ENCODE results near the gene COL24A1. TPM values are rescaled to one million over a fixed set of nuclear protein-coding genes. Genes with fewer than 3 reads are reported as not detected.
"Not testable (repeated sequence)": the region's sequence is repeated elsewhere in the genome, so short reads cannot be mapped to it uniquely, and the experiment has no call there.

COL24A1 gene
- total RNA-seq, 2 donors from 2014 or later: 0.12 to 0.34 TPM

DNA sequence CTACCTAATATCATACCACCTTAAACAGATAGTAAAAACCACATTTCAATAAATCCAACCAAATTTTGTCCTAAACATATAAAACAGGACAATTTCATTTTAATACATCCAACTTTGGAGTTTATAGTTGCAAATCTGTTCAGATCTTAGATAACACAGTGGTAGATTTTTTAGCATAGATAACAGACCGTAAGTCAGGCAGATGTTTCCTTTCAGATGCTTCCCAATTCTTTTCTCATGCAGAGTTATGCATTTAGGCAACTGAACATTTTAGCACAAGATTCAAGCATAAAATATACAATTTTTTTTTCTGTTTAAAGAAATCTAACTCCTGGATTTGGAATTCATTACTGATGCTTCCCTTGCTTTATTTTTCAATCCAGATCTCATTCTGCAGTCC is 291.8 kb downstream of the COL24A1 start:
- Mint-ChIP-seq H3K27ac (no peak overlapping the region), H3K36me3 (ENCODE audit: insufficient read depth in 2 of 2) (no peaks in the 10 kb centered on the region), H3K4me3 (no peak overlapping the region)

GRCh38 chr1:85863639-85864038 is 292.9 kb downstream of the COL24A1 start:
- not testable (repeated sequence) for H3K4me1 Mint-ChIP-seq (ENCODE audit: low read depth); ATAC-seq (replicated peaks in 1 of 2); H3K27me3 Mint-ChIP-seq (ENCODE audit: low read depth); H3K27ac Mint-ChIP-seq; H3K9me3 Mint-ChIP-seq; H3K4me3 Mint-ChIP-seq; DNase-seq; H3K36me3 Mint-ChIP-seq (ENCODE audit: insufficient read depth in 2 of 2)

More for the DNA sequence above, 291.8 kb downstream of the COL24A1 start:
- H3K27me3 Mint-ChIP-seq (ENCODE audit: low read depth): no peaks in the 10 kb centered on the region
- no peak for DNase-seq
- peaks cover 0 to 3% of the 10 kb centered on the region in 2 donors for H3K9me3 Mint-ChIP-seq
- H3K4me1 Mint-ChIP-seq (ENCODE audit: low read depth): no peaks in the 10 kb centered on the region
- no peak for ATAC-seq (replicated peaks in 1 of 2)

GRCh38 chr1:85862456-85862855 is 294.1 kb downstream of the COL24A1 start:
- Mint-ChIP-seq H3K36me3 (ENCODE audit: insufficient read depth in 2 of 2) (no peaks in the 10 kb centered on the region), H3K4me3 (no peak overlapping the region), H3K4me1 (ENCODE audit: low read depth) (no peaks in the 10 kb centered on the region), H3K27ac (no peak overlapping the region), H3K27me3 (ENCODE audit: low read depth) (no peaks in the 10 kb centered on the region), H3K9me3 (peaks cover 0 to 5% of the 10 kb centered on the region in 2 donors)
- ATAC-seq (replicated peaks in 1 of 2) (no peak), DNase-seq (no peak)

GRCh38 chr1:85857991-85858390 is 298.6 kb downstream of the COL24A1 start:
- no peak for ATAC-seq (replicated peaks in 1 of 2)
- Mint-ChIP-seq H3K4me1 (ENCODE audit: low read depth) (no peaks in the 10 kb centered on the region), H3K36me3 (ENCODE audit: insufficient read depth in 2 of 2) (no peaks in the 10 kb centered on the region), H3K9me3 (peaks cover 0 to 5% of the 10 kb centered on the region in 2 donors), H3K4me3 (no peak overlapping the region), H3K27me3 (ENCODE audit: low read depth) (peaks cover 14% of the 10 kb centered on the region), H3K27ac (no peak overlapping the region)
- DNase-seq: no peak

- Mint-ChIP-seq H3K4me3 (no peak overlapping the region), H3K27ac (no peak overlapping the region), H3K4me1 (ENCODE audit: low read depth) (no peaks in the 10 kb centered on the region), H3K9me3 (no peaks in the 10 kb centered on the region), H3K27me3 (ENCODE audit: low read depth) (no peaks in the 10 kb centered on the region), H3K36me3 (ENCODE audit: insufficient read depth in 2 of 2) (no peaks in the 10 kb centered on the region)
- ATAC-seq (replicated peaks in 1 of 2): no peak
- DNase-seq: no peak
Observed at GRCh38 chr1:85850238-85850637, 306.3 kb downstream of the COL24A1 start.

DNA sequence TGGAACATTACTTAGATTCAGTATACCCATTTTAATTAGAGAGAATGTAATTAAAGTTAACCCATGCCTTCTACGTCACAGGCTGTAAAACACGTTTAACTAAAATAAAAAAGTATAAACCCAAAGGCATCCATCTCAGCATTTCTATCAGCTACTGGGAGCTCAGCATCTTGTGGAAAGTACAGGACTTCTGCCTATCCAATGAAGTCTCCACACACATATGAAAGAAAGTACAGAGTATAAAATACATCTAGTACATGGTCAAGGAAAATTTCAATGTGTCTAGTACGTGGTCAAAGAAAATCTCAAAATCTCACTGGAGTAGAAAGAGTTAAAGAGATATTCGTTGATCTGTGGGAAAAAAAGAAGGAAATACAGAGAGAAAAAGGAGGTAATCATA is 306.9 kb downstream of the COL24A1 start:
- H3K36me3 Mint-ChIP-seq (ENCODE audit: insufficient read depth in 2 of 2): no peaks in the 10 kb centered on the region
- no peak overlapping the region for H3K4me3 Mint-ChIP-seq
- H3K4me1 Mint-ChIP-seq (ENCODE audit: low read depth): no peaks in the 10 kb centered on the region
- ATAC-seq (replicated peaks in 1 of 2) (no peak), DNase-seq (no peak)
- H3K9me3 Mint-ChIP-seq: no peaks in the 10 kb centered on the region
- no peaks in the 10 kb centered on the region for H3K27me3 Mint-ChIP-seq (ENCODE audit: low read depth)
- H3K27ac Mint-ChIP-seq: no peak overlapping the region

DNA sequence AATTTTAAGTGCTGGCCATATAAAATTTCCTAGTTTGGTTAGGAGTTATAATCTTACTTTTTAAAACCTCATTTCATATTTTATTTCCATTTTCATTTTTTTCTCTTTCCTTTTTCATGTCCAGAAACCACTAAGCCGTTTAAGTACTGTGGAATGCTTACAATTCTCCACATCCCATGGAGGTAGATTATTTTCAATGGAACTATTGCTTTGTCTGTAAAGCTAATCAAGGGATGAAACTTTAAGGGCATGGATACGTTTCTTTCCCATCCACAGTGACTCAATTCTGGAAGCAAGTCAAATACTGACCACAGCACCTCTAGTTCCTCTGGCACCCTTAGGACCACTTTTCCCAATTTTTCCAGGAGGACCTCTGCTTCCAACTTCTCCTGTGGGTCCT is 309.2 kb downstream of the COL24A1 start:
- H3K27ac Mint-ChIP-seq: no peak overlapping the region
- H3K9me3 Mint-ChIP-seq: no peaks in the 10 kb centered on the region
- H3K4me1 Mint-ChIP-seq (ENCODE audit: low read depth): no peaks in the 10 kb centered on the region
- no peak for DNase-seq
- no peaks in the 10 kb centered on the region for H3K27me3 Mint-ChIP-seq (ENCODE audit: low read depth)
- H3K36me3 Mint-ChIP-seq (ENCODE audit: insufficient read depth in 2 of 2): no peaks in the 10 kb centered on the region
- ATAC-seq (replicated peaks in 1 of 2): no peak
- H3K4me3 Mint-ChIP-seq: no peak overlapping the region

GRCh38 chr1:85846706-85847105 is 309.9 kb downstream of the COL24A1 start:
- no peak for ATAC-seq (replicated peaks in 1 of 2)

DNA sequence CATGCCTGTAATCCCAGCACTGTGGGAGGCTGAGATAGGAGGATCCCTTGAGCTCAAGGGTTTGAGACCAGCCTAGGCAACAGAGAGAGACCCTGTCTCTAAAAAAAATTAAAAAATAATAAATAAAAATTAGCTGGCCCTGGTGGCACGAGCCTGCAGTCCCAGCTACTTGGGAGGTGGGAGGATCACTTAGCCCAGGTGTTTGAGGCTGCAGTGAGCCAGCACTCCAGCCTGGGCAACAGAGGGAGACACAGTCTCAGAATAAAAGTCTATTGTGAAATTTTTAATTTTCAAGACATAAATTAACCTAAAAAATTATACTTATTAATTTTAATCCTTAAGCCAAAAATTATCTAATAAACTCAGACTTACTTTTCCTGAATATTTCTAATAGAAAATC is 317.1 kb downstream of the COL24A1 start:
- H3K27ac Mint-ChIP-seq: no peak overlapping the region
- no peaks in the 10 kb centered on the region for H3K4me1 Mint-ChIP-seq (ENCODE audit: low read depth)
- H3K9me3 Mint-ChIP-seq: no peaks in the 10 kb centered on the region
- ATAC-seq (replicated peaks in 1 of 2) (no peak), DNase-seq (no peak)
- H3K27me3 Mint-ChIP-seq (ENCODE audit: low read depth): no peaks in the 10 kb centered on the region
- H3K36me3 Mint-ChIP-seq (ENCODE audit: insufficient read depth in 2 of 2): no peaks in the 10 kb centered on the region
- H3K4me3 Mint-ChIP-seq: no peak overlapping the region

More at GRCh38 chr1:85846706-85847105, 309.9 kb downstream of the COL24A1 start:
- Mint-ChIP-seq H3K36me3 (ENCODE audit: insufficient read depth in 2 of 2) (no peaks in the 10 kb centered on the region), H3K27me3 (ENCODE audit: low read depth) (no peaks in the 10 kb centered on the region), H3K4me1 (ENCODE audit: low read depth) (no peaks in the 10 kb centered on the region), H3K4me3 (no peak overlapping the region), H3K27ac (no peak overlapping the region), H3K9me3 (no peaks in the 10 kb centered on the region)
- DNase-seq: no peak

- Mint-ChIP-seq H3K36me3 (ENCODE audit: insufficient read depth in 2 of 2) (no peaks in the 10 kb centered on the region), H3K9me3 (peaks cover 0 to 3% of the 10 kb centered on the region in 2 donors), H3K4me3 (no peak overlapping the region), H3K27ac (no peak overlapping the region), H3K4me1 (ENCODE audit: low read depth) (no peaks in the 10 kb centered on the region), H3K27me3 (ENCODE audit: low read depth) (no peaks in the 10 kb centered on the region)
- DNase-seq (no peak), ATAC-seq (replicated peaks in 1 of 2) (no peak)
Observed at GRCh38 chr1:85838238-85838637, 318.3 kb downstream of the COL24A1 start.

- no peak for DNase-seq
- Mint-ChIP-seq H3K27ac (no peak overlapping the region), H3K4me1 (ENCODE audit: low read depth) (no peaks in the 10 kb centered on the region)
Observed at GRCh38 chr1:85836736-85837135, 319.8 kb downstream of the COL24A1 start.

GRCh38 chr1:85833165-85833564 is 323.4 kb downstream of the COL24A1 start:
- H3K4me3 Mint-ChIP-seq; H3K27me3 Mint-ChIP-seq (ENCODE audit: low read depth); DNase-seq; H3K36me3 Mint-ChIP-seq (ENCODE audit: insufficient read depth in 2 of 2); H3K4me1 Mint-ChIP-seq (ENCODE audit: low read depth); ATAC-seq (replicated peaks in 1 of 2); H3K27ac Mint-ChIP-seq; H3K9me3 Mint-ChIP-seq: not testable (repeated sequence)

More at GRCh38 chr1:85836736-85837135, 319.8 kb downstream of the COL24A1 start:
- no peaks in the 10 kb centered on the region for H3K36me3 Mint-ChIP-seq (ENCODE audit: insufficient read depth in 2 of 2)
- no peaks in the 10 kb centered on the region for H3K27me3 Mint-ChIP-seq (ENCODE audit: low read depth)
- no peak overlapping the region for H3K4me3 Mint-ChIP-seq
- H3K9me3 Mint-ChIP-seq: peaks cover 0 to 3% of the 10 kb centered on the region in 2 donors
- no peak for ATAC-seq (replicated peaks in 1 of 2)

- Mint-ChIP-seq H3K4me1 (ENCODE audit: low read depth) (no peaks in the 10 kb centered on the region), H3K9me3 (peaks cover 5 to 9% of the 10 kb centered on the region in 2 donors), H3K27ac (no peak overlapping the region), H3K27me3 (ENCODE audit: low read depth) (no peaks in the 10 kb centered on the region), H3K36me3 (ENCODE audit: insufficient read depth in 2 of 2) (peaks cover 0 to 5% of the 10 kb centered on the region in 2 donors), H3K4me3 (no peak overlapping the region)
- ATAC-seq (replicated peaks in 1 of 2) (no peak), DNase-seq (no peak)
Observed at GRCh38 chr1:85830837-85831236, 325.7 kb downstream of the COL24A1 start.

DNA sequence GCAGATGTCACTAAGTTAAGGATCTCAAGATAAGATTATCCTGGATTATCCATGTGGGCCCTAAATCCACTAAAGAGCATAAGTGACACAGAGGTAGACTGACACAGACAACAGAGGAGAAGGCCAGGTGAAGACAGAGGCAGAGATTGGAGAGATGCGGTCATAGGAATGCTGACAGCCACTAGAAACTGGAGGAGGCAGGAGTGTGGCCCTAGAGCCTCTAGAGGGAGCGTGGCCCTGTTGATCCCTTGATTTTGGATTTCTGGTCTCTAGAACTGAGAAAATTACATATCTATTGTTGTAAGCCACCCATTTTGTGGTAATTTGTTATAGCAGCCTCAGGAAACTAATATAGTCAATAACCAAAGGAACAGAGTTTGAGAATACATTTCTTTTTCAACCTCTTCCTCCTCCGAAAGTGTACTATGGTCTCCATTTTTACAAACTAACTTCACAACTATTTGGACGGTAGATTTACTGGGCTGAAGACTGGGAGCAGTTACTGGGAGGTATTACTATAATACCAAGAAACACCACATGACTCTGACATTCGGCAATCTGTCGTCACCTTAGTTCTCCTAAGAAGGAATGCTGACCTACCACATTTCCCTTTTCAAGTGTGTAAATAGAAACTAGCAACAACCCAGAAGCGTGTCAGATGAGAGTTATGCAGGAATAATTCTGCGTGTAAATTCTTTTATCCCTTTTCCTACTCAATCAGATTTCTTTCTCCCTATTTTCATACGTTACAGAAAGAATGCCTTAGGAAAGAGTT is 332.3 kb downstream of the COL24A1 start:
- H3K36me3 Mint-ChIP-seq (ENCODE audit: insufficient read depth in 2 of 2): peaks cover 0 to 2% of the 10 kb centered on the region in 2 donors
- DNase-seq (no peak), ATAC-seq (replicated peaks in 1 of 2) (no peak)
- no peak overlapping the region for H3K4me3 Mint-ChIP-seq
- H3K27ac Mint-ChIP-seq: no peak overlapping the region
- H3K27me3 Mint-ChIP-seq (ENCODE audit: low read depth): no peaks in the 10 kb centered on the region
- no peaks in the 10 kb centered on the region for H3K4me1 Mint-ChIP-seq (ENCODE audit: low read depth)
- peaks cover 1 to 5% of the 10 kb centered on the region in 2 donors for H3K9me3 Mint-ChIP-seq
